Measurements from ENCODE around the gene CCDC88C.

The CCDC88C gene

DNA sequence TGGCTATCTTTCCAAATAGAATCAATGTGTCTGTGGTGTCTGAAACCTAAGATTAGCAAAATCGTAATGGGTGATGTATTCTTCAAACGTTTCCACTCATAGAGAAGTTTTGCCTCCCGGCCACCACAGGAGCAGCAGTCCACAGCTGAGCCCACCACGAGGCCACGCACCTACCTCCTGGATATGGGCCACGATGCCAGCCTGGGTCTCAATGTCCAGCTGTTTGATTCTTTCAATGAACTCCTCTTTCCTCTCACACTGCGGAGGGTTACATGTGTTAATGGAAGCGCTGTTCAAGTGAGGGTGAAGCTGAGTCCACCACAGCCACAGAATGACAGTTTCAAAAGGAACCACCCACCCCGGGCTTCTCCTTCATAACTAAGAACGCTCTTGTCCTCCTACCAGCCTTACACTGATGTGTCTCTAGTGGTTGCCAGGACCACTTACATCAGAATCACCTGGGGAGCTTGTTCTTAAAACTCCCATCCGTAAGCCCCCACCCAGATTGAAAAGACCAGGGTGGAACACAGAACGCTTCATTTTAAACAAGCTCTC lies 75.3 kb downstream of the CCDC88C start:
- DNase-seq, result no peak

DNA sequence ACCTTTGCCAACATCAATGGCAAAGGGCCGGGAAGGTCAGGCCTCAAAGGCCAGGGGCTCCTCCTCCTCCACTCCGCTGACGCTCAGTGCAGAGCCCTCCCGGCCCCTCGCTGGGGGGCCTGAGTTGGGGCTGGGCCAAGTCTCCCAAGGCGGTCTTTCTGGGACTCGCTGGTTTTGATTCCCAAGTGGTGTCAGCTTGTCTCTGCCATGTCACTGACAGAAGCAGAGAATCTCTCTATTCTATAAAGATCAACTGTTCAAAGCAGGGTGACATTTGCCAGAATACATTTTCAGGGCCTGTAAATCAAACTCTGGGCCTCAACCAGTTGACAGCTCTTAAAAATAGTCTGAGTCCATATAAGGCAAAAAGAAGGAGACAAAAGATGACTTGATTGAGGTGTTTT lies 75.9 kb downstream of the CCDC88C start:
- no peak for DNase-seq

DNA sequence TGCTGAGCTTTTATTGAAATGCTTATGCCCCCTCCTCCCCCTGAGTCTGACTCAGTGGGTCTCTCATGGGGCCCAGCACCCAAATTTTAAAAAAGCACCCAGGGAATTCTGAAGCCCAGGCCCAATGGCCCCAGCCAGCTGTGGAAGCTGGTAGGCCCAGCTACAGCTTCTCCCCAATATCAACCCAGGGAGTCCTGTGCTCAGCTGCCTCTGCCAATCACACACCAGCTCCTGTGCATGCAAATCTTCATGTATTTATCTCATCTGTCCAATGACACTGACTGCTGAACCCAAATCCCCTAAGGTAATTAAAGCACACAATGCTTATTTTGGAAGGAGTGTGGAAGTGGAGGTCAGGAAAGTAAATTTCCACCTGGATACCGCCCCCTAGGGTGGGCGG lies 76.3 kb downstream of the CCDC88C start:
- DNase-seq, result no peak

DNA sequence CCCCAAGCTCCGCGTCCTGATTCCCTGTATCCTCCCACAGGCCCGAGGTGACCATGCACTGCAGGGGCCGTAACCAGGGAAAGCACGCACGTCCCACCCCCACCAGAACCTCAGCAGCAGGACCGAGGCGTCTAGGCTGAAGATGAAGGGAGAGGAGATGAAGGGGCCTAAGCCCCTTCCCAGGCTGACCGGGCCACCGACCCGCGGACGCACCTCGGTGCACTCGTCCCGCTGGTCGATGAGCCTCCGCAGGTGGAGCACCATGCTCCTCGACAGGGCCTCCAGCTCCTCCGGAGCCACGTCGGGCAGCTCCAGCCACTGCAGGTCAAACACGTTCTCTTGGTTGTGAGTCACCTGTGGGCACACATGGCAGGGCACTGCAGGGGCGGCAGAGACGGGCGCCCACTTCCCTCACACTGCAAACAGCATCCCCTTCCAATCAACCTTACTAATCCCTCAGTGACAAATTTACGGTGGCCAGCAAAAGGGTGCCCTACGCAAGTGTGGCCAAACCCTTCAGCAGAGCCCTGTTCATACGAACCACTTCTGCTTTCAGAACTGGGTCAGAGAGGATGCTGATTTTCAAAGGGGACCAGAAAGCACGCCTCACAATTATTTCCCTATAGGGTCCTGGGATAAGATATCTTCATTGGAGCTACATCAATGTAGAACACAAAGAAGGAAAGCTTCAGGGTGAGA lies 77.8 kb downstream of the CCDC88C start:
- DNase-seq, result no peak

DNA sequence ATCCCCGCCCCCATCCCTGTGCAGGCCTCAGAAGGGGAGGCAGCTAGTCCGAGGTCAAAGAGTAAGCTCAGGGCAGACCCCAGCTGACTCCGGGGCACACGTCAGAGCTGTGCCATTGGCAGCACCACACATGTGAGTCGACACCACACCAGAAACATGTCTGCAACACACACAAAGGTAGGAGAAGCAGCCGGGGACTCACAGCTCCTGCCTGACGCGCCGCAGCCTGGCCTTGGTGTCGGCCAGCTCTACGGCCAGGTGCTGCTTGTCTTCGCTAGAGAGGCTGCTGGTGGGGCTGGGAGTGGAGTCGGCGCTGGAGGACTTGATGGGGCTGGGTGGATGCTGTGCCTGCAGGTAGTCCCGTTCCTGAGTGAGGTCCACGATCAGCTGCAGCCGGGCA lies 78.5 kb downstream of the CCDC88C start:
- DNase-seq, result no peak

DNA sequence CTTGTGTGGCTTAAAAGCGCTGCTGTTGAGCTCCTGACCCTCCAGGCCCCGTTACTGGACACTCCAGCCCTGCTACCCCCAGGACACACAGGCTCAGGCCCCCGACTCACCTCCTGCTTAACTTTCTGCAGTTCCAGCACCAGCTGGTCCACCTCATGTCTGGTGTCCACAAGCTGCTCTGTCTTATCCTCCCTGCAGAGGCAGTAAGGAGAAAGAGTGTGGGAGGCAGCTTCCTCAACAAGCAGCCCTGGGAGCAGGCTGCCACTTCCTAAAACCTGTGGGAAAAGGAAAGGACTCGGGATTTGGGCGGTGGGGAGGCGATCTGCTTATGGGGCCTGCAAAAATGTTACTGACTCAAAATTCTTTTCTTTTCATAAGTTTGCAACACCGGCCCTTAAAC lies 79.2 kb downstream of the CCDC88C start:
- no peak for DNase-seq

DNA sequence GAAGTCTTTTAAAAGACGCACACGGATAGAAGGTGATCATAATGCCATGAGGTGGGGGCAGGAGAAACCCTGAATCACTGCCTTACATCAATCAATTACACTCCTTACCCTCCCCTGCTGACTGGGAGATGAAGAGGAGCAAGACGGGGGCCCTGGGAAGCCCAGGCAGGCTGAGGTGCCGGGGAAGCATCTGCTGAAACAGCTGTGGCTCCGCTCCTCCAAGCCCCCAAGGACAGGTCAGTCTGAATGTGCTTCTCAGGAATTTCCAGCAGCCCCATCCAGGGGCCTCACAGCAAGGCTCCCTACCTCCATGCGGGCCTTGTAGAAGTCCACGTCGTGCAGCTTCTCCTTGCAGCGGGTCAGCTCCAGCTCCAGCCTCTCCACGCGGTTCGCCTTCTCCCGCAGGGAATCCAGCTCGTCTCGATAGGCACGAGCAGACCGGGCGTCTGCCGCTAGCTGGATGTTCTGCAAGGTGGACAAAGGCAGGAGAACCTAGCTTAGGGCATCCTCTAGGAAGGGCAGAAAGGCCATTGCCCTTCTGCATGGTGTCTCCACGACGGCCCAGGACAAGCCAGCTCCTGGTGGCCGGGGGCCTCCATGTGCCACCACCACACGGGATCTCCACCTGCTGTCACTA lies 79.8 kb downstream of the CCDC88C start:
- no peak for DNase-seq

DNA sequence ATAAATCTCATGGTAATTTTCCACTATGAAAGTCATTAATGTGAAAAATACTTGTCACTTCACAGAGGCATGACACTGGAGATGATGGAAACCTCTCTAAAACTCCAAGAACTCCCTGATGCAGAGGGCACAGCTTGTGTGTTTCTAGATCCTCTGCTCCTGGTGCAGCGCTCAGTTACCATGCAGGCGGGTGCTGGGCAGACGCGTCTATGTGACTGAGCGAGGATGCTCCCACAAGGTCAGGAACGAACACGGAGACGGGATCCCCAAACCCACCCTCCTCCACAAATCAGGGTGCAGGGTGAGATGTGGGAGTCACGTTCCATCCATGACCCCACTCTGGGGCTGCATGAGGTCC lies 81.5 kb downstream of the CCDC88C start:
- no peak for DNase-seq

DNA sequence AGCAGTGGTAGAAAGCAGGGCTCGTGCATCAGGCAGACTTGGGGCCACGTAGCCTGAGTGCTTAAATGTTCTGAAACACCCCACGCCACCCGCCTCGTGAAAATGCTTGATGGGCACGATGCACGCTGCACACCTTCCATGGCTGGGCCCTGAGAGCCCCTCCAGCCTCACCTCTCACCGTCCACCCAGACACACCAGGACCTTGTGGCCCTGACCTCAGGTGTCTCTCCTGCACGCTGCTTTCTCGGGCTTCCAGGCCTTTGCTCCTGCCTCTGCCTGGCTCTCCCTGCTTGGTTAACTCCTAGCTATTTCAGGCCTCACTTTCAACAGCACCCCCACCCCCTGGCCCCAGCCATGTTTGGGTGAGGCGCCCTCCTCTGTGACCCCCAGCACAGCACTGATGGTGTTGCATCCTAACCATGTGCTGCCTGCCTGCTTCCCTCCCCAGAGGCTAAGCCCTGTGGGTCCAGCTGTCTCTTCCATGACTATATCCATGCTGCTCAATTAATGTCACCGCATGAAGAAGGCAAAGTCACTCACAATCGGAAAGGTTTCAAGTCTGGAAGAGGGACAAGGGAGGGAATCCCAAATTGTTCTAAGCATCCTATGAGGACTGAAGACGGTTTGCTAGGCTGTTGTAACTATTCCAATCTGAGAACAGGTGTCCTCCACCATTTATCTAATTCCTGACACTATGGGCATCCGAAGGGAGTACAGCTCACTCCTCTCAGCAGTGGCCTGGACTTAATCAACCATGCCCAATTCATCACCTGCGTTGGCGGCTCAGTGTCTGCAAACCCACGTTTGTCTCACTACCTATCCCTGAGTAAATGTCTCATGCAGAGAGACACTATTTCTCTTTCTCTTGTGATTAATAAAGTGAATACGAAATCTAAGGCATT lies 82.2 kb downstream of the CCDC88C start:
- no peak for DNase-seq

DNA sequence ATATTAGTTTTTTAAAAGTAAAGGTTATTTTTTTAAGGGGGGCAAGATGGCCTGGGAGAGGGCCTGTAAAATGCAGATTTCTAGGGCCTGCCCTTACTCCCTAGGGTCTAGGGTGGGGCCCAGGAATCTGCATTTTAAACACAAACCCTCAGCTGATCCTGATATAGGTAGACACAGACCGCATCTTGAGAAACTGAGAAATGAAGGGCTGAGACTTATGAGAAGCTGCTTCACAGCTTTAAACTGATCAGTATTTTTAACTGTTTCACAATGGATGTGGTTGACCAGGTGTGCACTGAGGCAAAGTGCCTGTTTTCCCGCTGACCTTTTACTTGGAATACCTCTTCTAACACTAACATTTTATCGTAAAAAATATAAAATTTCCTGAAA lies 84.0 kb downstream of the CCDC88C start:
- DNase-seq, result no peak

DNA sequence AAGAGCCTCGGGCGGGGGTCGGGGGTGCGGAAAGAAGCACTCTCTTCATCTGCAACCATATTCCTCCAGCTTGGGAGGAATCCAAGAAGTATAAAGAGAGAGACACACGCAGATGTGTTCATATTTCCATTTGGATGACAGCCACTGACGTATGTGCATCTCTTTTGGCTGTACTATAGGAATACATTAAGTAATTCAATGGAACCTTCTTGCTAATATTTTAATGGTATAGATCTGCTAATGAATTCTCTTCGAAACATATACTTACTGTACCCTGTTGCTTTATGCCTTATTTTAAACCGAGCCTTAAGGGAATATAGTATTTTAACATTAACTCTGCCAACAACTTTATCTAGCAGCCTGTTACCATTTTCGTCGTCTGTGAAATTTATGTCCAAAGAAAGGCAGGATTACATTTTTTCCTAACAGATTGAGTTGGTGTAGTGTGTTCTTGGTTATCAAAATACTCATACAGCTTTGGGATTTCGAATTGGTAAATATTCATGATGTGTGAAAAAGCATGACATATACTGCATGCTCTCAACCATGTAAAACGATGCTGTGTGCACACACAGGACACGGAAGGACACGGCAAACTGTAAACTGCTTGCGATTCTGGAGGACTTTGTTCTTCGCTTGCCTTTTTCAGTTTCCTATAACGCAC lies 84.5 kb downstream of the CCDC88C start:
- no peak for DNase-seq

DNA sequence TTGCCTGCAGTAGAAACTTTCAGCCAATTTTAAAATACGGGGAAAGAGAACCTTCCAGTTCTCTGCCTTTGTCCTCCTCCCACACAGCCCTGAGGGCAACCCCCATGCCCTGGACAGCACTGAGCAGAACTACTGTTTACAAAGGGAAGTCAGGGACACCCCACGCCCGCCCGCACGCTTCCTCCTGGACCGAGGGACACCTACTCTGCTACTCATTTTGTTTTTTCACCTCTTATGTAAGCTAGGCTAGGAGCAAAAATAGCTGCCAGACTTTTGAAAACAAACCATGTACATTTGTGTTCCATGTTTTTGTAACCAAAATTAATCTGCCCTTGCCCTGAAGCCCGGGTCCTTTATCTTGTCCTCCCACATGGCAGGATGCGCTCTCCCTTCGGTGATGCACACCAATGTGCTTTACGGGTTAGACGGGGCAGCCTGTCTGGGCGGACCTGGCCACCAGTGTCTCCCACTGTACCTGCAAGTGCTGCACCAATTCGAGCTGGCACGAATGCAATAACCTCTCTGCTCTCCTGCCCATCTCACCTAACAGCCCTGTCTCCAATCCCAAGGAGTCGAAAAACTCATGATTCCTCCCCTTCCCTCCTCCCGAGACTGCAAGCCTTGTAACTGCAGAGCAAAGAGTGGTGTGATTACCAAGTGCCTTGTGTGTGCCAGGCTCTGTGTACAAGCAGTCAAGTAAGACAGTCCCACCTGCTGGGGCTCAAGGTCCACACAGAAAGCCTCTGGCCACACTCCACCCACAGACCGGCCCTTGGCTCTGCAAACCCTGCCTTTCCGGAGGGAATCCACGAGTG lies 85.2 kb downstream of the CCDC88C start:
- DNase-seq, result no peak

DNA sequence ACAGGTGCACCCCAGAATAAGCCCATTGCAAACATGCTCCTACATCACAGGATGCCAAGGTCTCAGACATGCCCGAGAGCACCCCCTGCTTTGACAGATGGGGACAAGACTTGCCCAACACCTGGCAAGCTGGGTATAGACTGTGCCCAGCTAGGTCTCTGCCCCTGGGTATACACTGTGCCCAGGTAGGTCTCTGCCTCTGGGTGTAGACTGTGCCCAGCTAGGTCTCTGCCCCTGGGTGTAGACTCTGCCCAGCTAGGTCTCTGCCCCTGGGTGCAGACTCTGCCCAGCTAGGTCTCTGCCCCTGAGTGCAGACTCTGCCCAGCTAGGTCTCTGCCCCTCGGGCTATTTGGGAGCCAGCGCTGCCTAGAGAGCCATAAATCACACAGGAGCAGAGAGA lies 85.9 kb downstream of the CCDC88C start:
- DNase-seq, result no peak

DNA sequence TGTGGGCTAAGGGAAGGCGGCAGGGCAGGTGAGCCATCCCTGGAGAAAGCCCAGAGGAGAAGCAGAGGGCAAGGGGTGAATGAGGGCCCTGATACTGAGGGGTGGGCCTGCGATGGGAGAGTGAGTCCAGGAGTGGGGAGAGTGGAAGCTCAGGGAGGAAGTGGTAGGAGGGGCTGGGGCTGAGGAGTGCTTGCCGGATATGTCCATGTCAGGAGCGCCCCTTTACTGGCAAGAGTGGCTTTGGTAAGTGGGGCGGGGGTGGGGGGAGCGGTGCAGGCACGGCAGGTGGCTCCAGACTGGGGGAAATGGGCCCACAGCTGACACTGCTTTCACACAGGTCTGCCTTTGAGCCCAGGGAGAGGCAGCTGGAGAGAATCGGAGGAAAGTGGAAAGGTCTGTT lies 86.8 kb downstream of the CCDC88C start:
- no peak for DNase-seq

DNA sequence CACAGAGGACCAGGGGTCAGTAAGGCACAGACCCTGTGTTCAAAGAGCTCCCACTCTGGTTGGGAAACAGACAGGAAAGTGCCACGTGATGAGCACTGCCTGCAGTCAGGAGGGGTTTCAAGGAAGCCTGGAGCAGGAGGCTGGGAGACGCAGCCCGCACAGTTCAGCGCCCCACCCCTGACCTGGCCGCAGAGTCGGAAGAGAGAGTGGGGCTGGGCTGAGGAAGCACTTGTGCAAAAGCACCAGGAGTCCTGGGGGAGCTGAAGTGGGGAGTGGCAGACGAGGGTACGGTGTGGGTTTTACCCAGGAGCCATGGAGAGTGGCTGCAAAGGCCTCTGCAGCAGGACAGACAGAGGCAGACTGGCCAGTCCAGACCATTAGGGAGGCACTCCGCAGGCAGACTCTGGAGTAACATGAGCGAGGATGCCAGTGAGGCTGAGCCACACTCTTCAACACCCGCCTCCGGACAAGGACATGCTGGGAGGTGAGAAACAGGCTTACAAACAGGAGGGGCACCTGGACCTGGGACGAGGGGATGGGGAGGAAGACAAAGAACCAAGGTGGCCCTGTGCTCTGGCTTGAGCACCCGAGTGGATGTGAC lies 87.4 kb downstream of the CCDC88C start:
- no peak for DNase-seq

DNA sequence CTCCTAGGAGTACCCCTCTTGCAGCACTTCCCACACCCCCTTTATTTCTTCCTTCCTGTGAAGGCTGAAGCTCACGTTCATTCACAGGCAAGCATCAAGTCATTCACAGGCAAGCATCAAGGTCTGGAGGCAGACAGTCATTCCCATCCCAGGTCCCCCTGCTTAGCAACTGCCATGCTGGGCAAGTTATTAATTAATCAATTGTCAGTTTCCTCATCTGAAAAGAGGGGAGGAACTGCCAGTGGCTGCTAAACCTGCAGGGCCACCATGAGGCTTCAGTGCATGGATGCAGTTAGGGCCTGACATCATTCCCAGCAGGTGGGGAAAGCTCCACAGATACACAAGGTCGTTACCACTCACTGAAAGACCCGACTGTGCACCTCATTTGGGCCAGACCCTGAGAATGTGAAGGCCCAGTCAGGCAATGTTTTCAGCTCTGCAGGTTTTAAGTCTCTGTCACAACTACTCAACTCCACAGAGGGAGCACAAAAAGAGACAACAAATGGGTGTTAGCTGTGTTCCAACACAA lies 88.1 kb downstream of the CCDC88C start:
- DNase-seq, result no peak

DNA sequence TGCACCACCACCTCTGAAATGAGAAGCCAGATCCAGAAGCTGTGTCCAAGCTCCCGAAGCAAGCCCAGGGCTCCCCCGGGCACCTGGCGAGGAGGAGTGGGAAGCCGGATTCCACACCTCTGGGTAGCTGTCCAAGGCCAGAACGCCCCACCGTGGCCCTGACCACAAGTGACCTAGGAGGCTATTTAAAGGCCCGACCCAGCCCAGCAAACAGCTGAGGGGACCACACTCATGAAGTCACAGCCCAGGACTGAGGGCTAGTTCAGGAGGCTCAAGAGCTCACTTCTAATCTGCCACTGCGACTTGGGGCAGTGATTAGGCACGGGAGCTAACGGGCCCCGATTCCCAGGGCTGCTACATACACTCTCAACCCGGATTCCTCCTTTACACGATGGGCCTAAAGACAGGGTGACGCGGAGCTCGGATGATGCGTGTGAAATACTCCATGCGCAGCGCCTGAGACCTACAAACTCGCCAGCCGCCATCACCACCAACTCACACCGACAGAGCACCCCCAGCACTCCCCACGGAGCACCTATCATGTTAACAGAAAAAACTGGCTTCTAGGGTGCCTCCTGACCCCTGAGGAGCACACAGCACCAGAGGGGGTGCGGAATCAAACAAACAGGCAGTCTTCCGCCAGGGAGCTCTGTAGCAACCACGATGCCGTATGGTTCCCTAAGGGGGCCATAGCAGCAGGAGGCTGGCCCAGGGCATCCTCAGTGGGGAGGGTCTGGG lies 89.1 kb downstream of the CCDC88C start:
- no peak for DNase-seq

DNA sequence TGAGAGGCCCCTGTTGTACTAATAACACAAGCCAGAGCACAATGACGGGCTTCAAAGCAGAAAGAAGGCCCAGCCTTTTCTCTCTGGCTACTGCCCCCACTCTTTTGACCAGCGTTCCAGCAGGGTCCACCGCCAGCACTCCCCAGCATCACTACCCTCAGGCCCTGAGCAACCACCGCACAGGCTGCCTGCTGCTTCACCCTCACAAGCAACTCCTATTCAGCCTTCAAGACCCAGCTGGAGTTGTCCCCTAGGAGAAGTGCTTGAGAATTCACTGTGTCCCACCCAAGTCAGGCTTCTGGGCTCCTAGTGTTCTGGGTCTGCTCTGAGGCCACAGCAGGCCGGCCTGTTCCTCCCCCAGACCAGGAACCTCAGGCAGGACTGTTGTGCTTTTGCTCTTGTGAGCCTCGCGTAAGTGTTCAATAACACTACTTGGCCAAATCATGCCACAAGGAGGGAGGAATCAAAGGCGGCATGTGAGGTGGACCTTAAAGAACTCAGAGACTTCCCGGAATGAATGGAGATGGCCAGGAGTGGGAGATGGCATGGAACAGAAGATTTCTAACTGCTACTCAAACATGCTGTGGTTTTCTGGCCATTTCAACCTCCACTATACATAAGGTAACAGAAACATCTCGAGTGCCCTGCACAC lies 89.8 kb downstream of the CCDC88C start:
- DNase-seq, result no peak

DNA sequence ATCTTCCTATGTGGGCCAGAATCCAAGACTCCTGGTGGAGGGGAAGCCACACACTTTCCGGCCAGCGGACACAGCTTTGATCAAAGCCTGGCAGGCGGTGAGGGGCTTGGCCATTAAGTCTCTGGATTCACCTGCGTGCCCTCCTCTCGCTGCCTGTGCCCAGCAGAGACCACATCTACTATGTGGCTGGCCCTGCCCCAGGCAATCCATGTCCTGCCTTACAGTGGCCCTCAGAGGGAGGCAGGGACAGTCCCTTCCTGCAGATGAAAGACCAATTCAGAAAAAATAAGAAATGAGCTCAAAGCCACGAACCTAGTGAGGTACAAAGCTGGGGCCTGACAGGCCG lies 90.4 kb downstream of the CCDC88C start:
- no peak for DNase-seq

DNA sequence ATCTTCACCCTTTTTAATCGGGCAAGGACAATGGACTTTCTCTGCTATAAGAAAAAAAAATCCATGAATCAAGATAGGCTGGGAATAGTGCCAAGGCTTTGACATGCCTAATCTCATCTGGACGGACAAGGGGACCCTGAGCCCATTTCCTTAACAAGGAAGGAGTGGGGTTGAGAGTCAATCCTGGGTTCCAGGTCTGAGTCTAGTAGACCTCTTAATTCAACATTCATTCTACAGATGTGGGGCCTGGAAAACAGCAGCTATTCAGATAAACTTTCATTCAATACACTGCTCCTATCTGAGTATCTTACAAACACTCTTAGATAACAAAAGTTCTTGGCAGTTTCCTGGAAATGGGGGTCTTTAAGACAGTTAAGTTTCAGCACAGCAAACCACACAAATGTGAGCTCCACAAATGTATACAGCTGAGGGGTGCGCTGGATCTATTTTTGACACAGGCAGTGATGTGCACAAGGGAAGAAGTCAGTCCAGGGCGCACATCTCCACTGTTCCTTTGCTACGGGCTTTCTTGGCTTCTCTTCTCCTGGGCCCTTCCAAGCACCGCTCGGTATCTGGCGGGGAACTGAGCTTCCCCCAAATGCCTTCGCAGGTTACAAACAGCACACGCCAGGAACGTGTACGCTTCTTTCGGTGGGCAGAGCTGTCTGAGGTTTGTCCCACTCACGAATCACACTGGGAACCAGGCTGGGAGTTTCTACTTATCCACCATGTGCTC lies 90.9 kb downstream of the CCDC88C start:
- DNase-seq, result no peak
